ENCODE data around the gene RASSF3.
"Not testable (repeated sequence)": the region's sequence is repeated elsewhere in the genome, so short reads cannot be mapped to it uniquely, and the experiment has no call there.

DNA sequence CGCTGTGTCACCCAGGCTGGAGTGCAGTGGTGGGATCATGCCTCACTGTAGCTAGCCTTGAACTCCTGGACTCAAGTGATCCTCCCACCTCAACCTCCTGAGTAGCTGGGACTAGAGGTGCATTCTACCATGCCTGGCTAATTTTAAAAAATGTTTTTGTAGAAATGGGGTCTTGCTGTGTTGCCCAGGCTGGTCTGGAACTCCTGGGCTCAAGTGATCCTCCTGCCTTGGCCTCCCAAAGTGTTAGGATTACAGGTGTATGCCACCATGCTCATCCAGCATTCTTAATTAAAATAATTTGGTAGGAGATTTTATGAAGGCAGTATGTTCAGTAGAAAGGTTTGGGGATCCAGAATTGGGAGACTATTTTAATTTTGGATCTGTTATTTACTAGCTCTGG is 16.3 kb downstream of the RASSF3 start:
- not testable (repeated sequence) for TF ChIP-seq TAF1, POLR2A, POLR2AphosphoS5 (IDR thresholded peaks at IDR 0.05; ENCODE audit: low read depth, low read length)

Data from GM12891 (cell line).